Naive thymus-derived CD4-positive, alpha-beta T cell (primary cell): ENCODE measurements around the gene TERB1. TPM values are rescaled to one million over a fixed set of nuclear protein-coding genes. Genes with fewer than 3 reads are reported as not detected.

Experiments used
- ATAC-seq: fragments of 150-1000 bp; cut with Tn5 transposase; 2 replicates; pipeline ENCODE4 v1.10.0; 2021; ENCODE audit warnings: mild to moderate bottlenecking, moderate library complexity
- CTCF ChIA-PET: fragments of 350-600 bp; sonication (Branson Sonifier 250); formaldehyde crosslinking; loops from one replicate; lab custom pipeline; 2021; ENCODE audit warnings: antibody characterized with exemption; lab: Charles Lee
- POLR2A ChIA-PET: fragments of 350-600 bp; sonication (Branson Sonifier 250); formaldehyde crosslinking; loops from one replicate; lab custom pipeline; 2021; ENCODE audit warnings: antibody characterized with exemption, inconsistent platforms; lab: Charles Lee
- DNase-seq, 9 donors: peaks; one replicate each; pipeline versions ENCODE4 v3.0.0 to v3.0.0-alpha.2; 2020 to 2022; ENCODE audit warnings: mixed read lengths in 1 of 9
- H3K27ac ChIP-seq: one replicate; pipeline ENCODE4 v1.7.0; 2013; ENCODE audit warnings: mild to moderate bottlenecking, low read depth, low read length, moderate library complexity
- H3K27me3 ChIP-seq, 2 donors: one replicate each; pipeline ENCODE4 v1.7.0; 2013; ENCODE audit warnings: low read length in 2 of 2, mild to moderate bottlenecking in 2 of 2, moderate library complexity in 2 of 2; ENCODE audit not compliant: control insufficient read depth in 2 of 2, insufficient read depth in 2 of 2
- H3K36me3 ChIP-seq, 3 experiments: 1 replicate in 2 of 3; 2 replicates in 1 of 3; pipeline ENCODE4 v1.7.0; 2013; ENCODE audit warnings: low read length in 3 of 3, mild to moderate bottlenecking in 3 of 3, moderate library complexity in 1 of 3; ENCODE audit not compliant: insufficient read depth in 3 of 3, control insufficient read depth in 2 of 3
- H3K4me1 ChIP-seq, 2 donors: one replicate each; pipeline ENCODE4 v1.7.0; 2013; ENCODE audit warnings: low read length in 2 of 2, mild to moderate bottlenecking in 2 of 2, moderate library complexity in 1 of 2; ENCODE audit not compliant: control insufficient read depth in 2 of 2, insufficient read depth in 2 of 2
- H3K4me3 ChIP-seq: 2 replicates; pipeline ENCODE4 v1.7.0; 2013; ENCODE audit warnings: mild to moderate bottlenecking, low read length
- H3K9me3 ChIP-seq, 3 experiments: 1 replicate in 2 of 3; 2 replicates in 1 of 3; pipeline ENCODE4 v1.7.0; 2013; ENCODE audit warnings: low read length in 3 of 3; ENCODE audit not compliant: control insufficient read depth in 2 of 3
- H3K27ac Mint-ChIP-seq, 9 donors: one replicate each; pipeline ENCODE4 v1.8.0; 2020 to 2022; ENCODE audit warnings: mixed read lengths in 9 of 9, mild to moderate bottlenecking in 8 of 9, moderate library complexity in 5 of 9, inconsistent platforms in 2 of 9
- H3K27me3 Mint-ChIP-seq, 5 donors: one replicate each; pipeline ENCODE4 v1.8.0; 2021 to 2022; ENCODE audit warnings: mixed read lengths in 5 of 5, mild to moderate bottlenecking in 1 of 5
- H3K36me3 Mint-ChIP-seq, 5 donors: one replicate each; pipeline ENCODE4 v1.8.0; 2020 to 2022; ENCODE audit warnings: mixed read lengths in 5 of 5, mild to moderate bottlenecking in 3 of 5, inconsistent platforms in 1 of 5
- H3K4me1 Mint-ChIP-seq, 7 donors: one replicate each; pipeline ENCODE4 v1.8.0; 2020 to 2022; ENCODE audit warnings: mixed read lengths in 7 of 7, mild to moderate bottlenecking in 3 of 7, inconsistent platforms in 1 of 7
- H3K4me3 Mint-ChIP-seq, 10 donors: one replicate each; pipeline ENCODE4 v1.8.0; 2020 to 2022; ENCODE audit warnings: mild to moderate bottlenecking in 10 of 10, mixed read lengths in 10 of 10, moderate library complexity in 6 of 10, inconsistent platforms in 2 of 10
- H3K9me3 Mint-ChIP-seq, 11 donors: one replicate each; pipeline ENCODE4 v1.8.0; 2020 to 2022; ENCODE audit warnings: mixed read lengths in 11 of 11, mild to moderate bottlenecking in 4 of 11, inconsistent platforms in 1 of 11, moderate library complexity in 1 of 11
- intact Hi-C, 2 donors: fragments of 100-400 bp; cut with micrococcal nuclease; formaldehyde crosslinking; loops; one replicate each; pipeline ENCODE4 v1.15.1; 2023
- polyA plus RNA-seq, 2 donors: library from polyadenylated mRNA; unstranded; fragments of 300-500 nt; fragmentation: Illumina TruSeq; gene quantifications; one replicate each; pipeline ENCODE4 v1.2.3, GENCODE V29; 2021
- total RNA-seq, 6 experiments: library from RNA in 5 of 6; stranded (reverse) in 5 of 6; gene quantifications; 1 replicate in 5 of 6; 2 replicates in 1 of 6; pipeline ENCODE4 v1.2.3 and lab custom pipeline; 2021 to 2026

TERB1 gene
- total and polyA plus RNA-seq, 7 experiments from 2014 or later, result 0.16 to 0.83 (median 0.37) TPM; not detected in 3

DNA sequence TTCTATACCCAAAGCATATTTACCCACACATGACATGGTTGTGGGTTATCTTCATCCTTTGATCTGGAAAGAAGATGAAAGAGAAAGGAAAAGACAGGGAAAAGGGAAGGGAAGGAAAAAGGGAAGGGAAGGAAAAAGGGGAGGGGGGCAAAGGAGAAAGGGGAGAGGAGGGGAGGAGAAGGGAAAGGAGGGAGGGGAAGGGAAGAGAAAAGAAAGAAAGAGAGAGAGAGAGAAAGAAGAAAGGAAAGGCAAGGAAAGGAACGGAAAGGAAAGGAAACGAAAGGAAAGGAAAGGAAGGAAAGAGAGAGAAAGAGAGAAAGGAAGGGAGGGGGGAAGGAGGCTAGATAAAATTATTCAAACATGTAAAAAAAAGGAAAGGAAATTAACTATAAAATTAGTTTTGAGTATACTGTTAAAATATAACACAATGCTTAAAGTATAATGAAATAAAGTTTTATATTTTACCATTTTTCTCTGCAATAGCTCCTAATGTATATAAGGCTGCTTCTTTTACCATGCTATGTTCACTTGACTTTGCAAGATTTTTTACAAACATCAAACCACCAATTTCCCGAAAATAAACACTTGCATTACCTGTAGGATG is 11.2 kb downstream of the TERB1 start:
- DNase-seq (no peak), ATAC-seq (no peak)
- H3K36me3 Mint-ChIP-seq, result no peaks in the 10 kb centered on the region
- H3K4me1 Mint-ChIP-seq, result no peaks in the 10 kb centered on the region
- Histone ChIP-seq H3K4me3 (no peak overlapping the region), H3K36me3 (no peaks in the 10 kb centered on the region), H3K9me3 (no peaks in the 10 kb centered on the region), H3K27me3 (no peaks in the 10 kb centered on the region), H3K27ac (no peak overlapping the region), H3K4me1 (no peaks in the 10 kb centered on the region)
- H3K4me3 Mint-ChIP-seq, result no peak overlapping the region
- H3K9me3 Mint-ChIP-seq, result no peaks in the 10 kb centered on the region
- ChIA-PET POLR2A (no interaction called here), CTCF (no interaction called here)
- intact Hi-C loops, result no loop called here
- peaks cover 0 to 14% (median 0%) of the 10 kb centered on the region in 5 donors for H3K27me3 Mint-ChIP-seq
- H3K27ac Mint-ChIP-seq, result no peak overlapping the region

DNA sequence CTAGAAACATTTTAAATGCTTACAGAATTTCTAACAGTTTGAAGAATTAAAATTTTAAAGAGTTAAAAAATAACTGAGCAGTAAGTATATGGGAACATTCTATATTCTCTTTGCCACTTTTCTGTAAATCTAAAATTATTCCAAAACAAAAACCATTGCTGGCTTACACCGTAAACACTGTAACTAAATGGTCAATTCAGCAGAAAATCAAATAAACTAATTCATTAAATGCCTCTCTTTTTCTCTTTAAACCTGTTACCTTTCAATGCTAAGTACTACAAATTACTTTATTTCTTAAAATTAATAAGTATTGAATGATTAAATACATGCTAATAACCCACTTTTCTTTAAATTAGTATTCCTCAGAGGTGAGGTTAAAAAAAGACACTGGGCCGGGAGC is 14.0 kb downstream of the TERB1 start:
- no peaks in the 10 kb centered on the region for H3K4me1 ChIP-seq
- no peak for DNase-seq
- ChIA-PET POLR2A (no interaction called here), CTCF (no interaction called here)
- ATAC-seq, result no peak
- H3K9me3 ChIP-seq, result no peaks in the 10 kb centered on the region
- no peaks in the 10 kb centered on the region for H3K27me3 ChIP-seq
- H3K4me3 ChIP-seq, result no peak overlapping the region
- H3K4me3 Mint-ChIP-seq, result no peak overlapping the region
- peaks cover 0 to 13% (median 0%) of the 10 kb centered on the region in 5 donors for H3K27me3 Mint-ChIP-seq
- no peak overlapping the region for H3K27ac ChIP-seq
- no peaks in the 10 kb centered on the region for H3K36me3 ChIP-seq
- no peaks in the 10 kb centered on the region for H3K36me3 Mint-ChIP-seq
- intact Hi-C loops, result no loop called here
- H3K27ac Mint-ChIP-seq, result no peak overlapping the region
- no peaks in the 10 kb centered on the region for H3K4me1 Mint-ChIP-seq
- H3K9me3 Mint-ChIP-seq, result no peaks in the 10 kb centered on the region

DNA sequence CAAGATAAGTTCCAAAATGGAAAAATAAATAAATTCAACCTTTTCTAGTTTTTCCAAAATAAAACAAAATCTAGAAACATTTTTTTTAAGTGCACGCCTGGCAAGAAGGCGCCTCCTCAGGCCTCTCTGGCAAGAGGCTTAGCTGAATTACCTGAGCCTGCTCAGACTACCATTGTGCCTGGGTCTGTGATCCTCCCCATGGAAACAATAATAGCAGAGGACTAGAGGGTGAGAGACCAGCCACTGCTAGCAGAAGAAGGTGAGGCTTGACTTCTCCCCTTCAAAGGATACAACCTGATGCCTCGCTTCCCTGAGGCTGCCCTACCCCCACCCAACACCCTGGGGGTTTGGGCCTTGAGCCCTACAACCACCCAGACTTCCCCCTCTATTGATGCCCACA is 14.8 kb downstream of the TERB1 start:
- ATAC-seq (no peak), DNase-seq (no peak)
- no peaks in the 10 kb centered on the region for H3K9me3 Mint-ChIP-seq
- ChIA-PET CTCF (no interaction called here), POLR2A (no interaction called here)
- Histone ChIP-seq H3K27me3 (no peaks in the 10 kb centered on the region), H3K9me3 (no peaks in the 10 kb centered on the region), H3K27ac (no peak overlapping the region), H3K4me3 (no peak overlapping the region), H3K4me1 (no peaks in the 10 kb centered on the region), H3K36me3 (no peaks in the 10 kb centered on the region)
- intact Hi-C loops, result no loop called here
- H3K4me1 Mint-ChIP-seq, result no peaks in the 10 kb centered on the region
- no peak overlapping the region for H3K27ac Mint-ChIP-seq
- no peak overlapping the region for H3K4me3 Mint-ChIP-seq
- H3K36me3 Mint-ChIP-seq, result no peaks in the 10 kb centered on the region
- peaks cover 0 to 9% (median 0%) of the 10 kb centered on the region in 5 donors for H3K27me3 Mint-ChIP-seq

DNA sequence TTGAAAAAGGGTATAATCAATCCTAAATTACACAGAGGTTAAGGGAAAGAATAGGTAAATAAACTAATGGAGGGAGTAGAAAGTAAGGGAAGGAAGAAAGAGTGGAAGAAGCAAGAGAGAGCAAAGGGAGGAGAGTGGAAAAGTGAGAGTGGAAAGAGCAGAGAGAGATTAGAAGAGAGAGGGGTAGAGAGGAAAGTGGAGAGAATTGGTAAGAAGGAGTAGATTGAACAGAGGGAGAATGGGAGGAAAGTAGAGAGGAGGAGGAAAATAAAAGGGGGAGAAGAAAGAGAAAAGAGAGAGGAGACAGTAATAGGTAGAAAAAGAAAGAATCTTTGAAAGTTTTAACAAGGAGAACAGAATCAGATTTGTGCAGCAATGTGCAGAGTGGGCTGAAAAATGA is 24.9 kb downstream of the TERB1 start:
- Mint-ChIP-seq H3K4me3 (no peak overlapping the region), H3K36me3 (peaks cover 0 to 12% (median 6%) of the 10 kb centered on the region in 5 donors), H3K4me1 (peaks cover 0 to 1% (median 0%) of the 10 kb centered on the region in 7 donors), H3K27ac (peak overlapping the region in 2 of 9 donors; percentile 23 to 59), H3K27me3 (no peaks in the 10 kb centered on the region), H3K9me3 (peaks cover 0 to 5% (median 0%) of the 10 kb centered on the region in 11 donors)
- intact Hi-C loops, result no loop called here
- ChIA-PET POLR2A (no interaction called here), CTCF (no interaction called here)
- no peaks in the 10 kb centered on the region for H3K4me1 ChIP-seq
- no peak overlapping the region for H3K27ac ChIP-seq
- no peaks in the 10 kb centered on the region for H3K27me3 ChIP-seq
- no peaks in the 10 kb centered on the region for H3K9me3 ChIP-seq
- ATAC-seq, result no peak
- H3K4me3 ChIP-seq, result no peak overlapping the region
- H3K36me3 ChIP-seq, result no peaks in the 10 kb centered on the region
- DNase-seq, result no peak

DNA sequence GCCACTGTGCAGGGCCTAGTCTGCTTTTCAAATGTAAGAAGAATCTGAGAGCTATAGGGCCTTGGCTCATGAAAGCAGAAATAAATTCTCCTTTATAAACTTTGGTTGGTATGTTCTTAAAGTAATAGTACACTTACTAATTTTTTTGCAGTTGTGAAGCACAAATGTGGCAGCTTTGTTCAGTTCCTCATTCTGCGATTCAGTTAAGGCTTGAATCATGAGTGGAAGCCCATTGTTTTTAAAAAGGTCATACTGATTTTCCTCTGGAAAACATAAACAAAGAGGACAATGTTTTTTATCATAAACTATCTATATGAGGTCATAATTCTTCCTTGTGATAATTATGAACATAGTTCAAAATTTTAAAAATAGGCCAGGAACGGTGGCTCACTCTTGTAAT is 26.4 kb downstream of the TERB1 start:
- intact Hi-C loops, result no loop called here
- CTCF ChIA-PET, result no interaction called here
- ATAC-seq, result no peak

DNA sequence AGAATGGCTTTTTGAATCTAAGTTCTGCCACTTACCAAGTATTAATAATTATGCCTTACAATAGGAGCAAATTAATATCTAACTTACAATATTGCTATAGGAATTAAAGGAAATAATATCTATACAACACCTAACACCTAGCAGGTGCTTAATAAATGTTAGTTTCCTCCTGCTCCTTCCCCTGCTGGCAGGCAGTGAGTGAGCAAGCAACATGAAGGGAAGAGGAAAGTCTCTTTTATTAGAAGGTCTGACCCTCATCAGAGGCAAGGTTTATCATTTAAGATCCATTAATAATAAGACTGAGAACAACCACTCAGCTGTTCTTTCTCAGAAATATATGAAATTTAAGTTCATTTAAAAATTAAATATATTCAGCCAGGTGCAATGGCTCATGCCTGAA is 43.3 kb downstream of the TERB1 start:
- ATAC-seq (no peak), DNase-seq (no peak)
- Mint-ChIP-seq H3K27ac (no peak overlapping the region), H3K9me3 (no peaks in the 10 kb centered on the region), H3K27me3 (peaks cover 0 to 39% (median 0%) of the 10 kb centered on the region in 5 donors), H3K4me1 (no peaks in the 10 kb centered on the region), H3K36me3 (no peaks in the 10 kb centered on the region), H3K4me3 (no peak overlapping the region)
- no peaks in the 10 kb centered on the region for H3K36me3 ChIP-seq
- H3K4me1 ChIP-seq, result no peaks in the 10 kb centered on the region
- H3K27me3 ChIP-seq, result no peaks in the 10 kb centered on the region
- ChIA-PET POLR2A (no interaction called here), CTCF (no interaction called here)
- H3K4me3 ChIP-seq, result no peak overlapping the region
- no peaks in the 10 kb centered on the region for H3K9me3 ChIP-seq
- no peak overlapping the region for H3K27ac ChIP-seq
- intact Hi-C loops, result no loop called here

More for the DNA sequence above, 26.4 kb downstream of the TERB1 start:
- POLR2A ChIA-PET, result no interaction called here
- no peaks in the 10 kb centered on the region for H3K4me1 ChIP-seq
- no peak overlapping the region for H3K4me3 ChIP-seq
- Mint-ChIP-seq H3K27me3 (no peaks in the 10 kb centered on the region), H3K4me3 (no peak overlapping the region), H3K36me3 (peaks cover 0 to 12% (median 6%) of the 10 kb centered on the region in 5 donors), H3K9me3 (peaks cover 0 to 5% (median 0%) of the 10 kb centered on the region in 11 donors), H3K4me1 (peaks cover 0 to 1% (median 0%) of the 10 kb centered on the region in 7 donors), H3K27ac (no peak overlapping the region)
- H3K9me3 ChIP-seq, result no peaks in the 10 kb centered on the region
- no peaks in the 10 kb centered on the region for H3K27me3 ChIP-seq
- no peak overlapping the region for H3K27ac ChIP-seq
- DNase-seq, result no peak
- H3K36me3 ChIP-seq, result no peaks in the 10 kb centered on the region

DNA sequence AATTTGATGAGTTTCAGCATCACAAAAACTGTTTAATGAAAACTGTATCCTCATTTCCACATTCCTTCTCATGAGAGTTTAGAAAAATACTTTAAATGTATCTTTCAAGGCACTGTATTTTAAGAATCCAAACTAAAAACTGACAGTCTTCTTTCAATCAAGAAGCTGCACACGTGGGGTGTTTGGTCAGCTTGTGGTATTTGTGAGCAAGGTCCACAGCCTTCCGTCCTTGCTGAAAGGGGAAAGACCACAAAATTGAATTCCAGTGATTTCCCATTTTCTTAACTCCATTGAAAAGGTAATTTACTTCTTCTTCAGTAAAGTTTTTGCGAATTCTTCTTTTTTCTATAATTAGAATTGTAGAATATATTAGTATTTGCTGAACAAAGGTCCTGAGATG is 46.6 kb downstream of the TERB1 start:
- ATAC-seq (no peak), DNase-seq (no peak)
- H3K4me3 Mint-ChIP-seq, result no peak overlapping the region
- H3K4me1 Mint-ChIP-seq, result peaks cover 13 to 19% (median 18%) of the 10 kb centered on the region in 7 donors
- Histone ChIP-seq H3K9me3 (no peaks in the 10 kb centered on the region), H3K27ac (no peak overlapping the region), H3K4me3 (no peak overlapping the region), H3K36me3 (peaks cover 0 to 6% (median 0%) of the 10 kb centered on the region in 3 experiments), H3K27me3 (no peaks in the 10 kb centered on the region), H3K4me1 (peaks cover 14 to 15% of the 10 kb centered on the region in 2 donors)
- ChIA-PET CTCF (interaction anchor here (1.2 kb wide), 1 partner anchor 75 kb away, joined by 3 read pairs; no protein-coding TSS in a partner anchor), POLR2A (interaction anchor here (1.1 kb wide), 1 partner anchor 76 kb away, joined by 3 read pairs; the partner anchor contains the start of gene NAE1)
- intact Hi-C loops, result loop anchor here (5.0 kb wide), 5 partner anchors 77 to 193 kb away; partner anchors contain the start of genes CIAO2B (in 1 of the 2) and NAE1 (in 1 of the 2)
- peaks cover 0 to 6% (median 0%) of the 10 kb centered on the region in 11 donors for H3K9me3 Mint-ChIP-seq
- peaks cover 0 to 4% (median 0%) of the 10 kb centered on the region in 5 donors for H3K36me3 Mint-ChIP-seq
- no peak overlapping the region for H3K27ac Mint-ChIP-seq
- H3K27me3 Mint-ChIP-seq, result peaks cover 0 to 45% (median 0%) of the 10 kb centered on the region in 5 donors
